Stimulated activated CD8-positive, alpha-beta memory T cell treated with anti-CD3 and anti-CD28 coated beads, Interleukin-12 subunit alpha, Interleukin-12 subunit beta, amount 100 ng/mL, for 4 hours (primary cell): Measurements from ENCODE around the gene TPD52L1.

Source experiments
- DNase-seq: peaks from one replicate; pipeline ENCODE4 v3.0.0-alpha.2; 2020; ENCODE audit warnings: low read depth

TPD52L1 gene

DNA sequence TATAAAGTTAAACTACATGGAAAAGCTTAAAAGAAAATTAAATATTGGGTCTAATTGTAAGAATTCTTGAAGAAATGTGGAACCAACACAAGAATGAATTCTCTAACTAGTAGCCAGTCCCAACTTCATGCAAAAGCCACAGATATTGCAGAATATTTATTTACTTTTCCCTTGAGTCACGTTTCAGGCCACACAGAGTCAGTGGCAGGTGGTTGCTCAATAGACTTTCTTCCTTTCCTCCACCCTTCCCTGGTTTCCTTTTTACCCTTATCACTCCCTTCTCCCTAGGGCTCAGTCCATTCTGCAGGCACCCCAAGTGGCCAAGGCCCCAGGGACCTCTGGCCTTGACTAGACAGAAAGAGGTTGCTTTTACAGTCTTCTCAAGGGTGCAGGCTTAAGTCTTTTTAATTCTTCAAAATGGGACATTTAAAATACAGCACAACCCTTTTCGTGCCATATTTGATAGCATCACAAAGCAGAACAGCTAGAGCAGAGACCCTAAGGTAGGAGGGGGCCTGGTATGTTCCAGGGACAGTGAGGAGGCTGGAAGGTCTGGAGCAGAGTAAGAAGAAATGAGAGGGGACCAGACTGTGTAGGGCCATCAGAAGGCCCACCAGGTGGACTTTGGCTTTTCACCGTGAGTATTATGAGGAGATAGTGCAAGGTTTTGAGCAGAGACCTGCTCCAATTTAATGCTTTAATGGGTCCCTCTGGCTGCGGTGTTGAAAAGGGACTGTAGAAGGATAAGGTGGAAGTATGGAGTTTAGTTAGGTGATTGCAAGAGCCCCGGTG is 83.2 kb downstream of the TPD52L1 start:
- DNase-seq, result no peak

DNA sequence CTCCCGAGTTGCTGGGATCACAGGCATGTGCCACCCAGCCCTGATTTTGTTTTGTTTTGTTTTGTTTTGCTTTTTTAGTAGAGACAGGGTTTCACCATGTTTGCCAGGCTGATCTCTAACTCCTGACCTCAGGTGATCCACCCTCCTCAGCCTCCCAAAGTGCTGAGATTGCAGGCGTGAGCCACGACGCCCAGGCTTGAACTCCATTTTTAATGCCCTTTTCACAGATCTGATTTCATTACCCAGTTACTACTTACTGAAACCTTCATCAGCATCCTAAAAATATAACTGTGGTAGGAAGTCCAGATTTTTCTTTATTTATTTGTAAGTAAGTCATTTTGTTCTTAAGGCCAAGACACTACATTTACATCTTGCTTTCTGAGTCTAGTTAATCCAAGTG is 84.2 kb downstream of the TPD52L1 start:
- no peak for DNase-seq

DNA sequence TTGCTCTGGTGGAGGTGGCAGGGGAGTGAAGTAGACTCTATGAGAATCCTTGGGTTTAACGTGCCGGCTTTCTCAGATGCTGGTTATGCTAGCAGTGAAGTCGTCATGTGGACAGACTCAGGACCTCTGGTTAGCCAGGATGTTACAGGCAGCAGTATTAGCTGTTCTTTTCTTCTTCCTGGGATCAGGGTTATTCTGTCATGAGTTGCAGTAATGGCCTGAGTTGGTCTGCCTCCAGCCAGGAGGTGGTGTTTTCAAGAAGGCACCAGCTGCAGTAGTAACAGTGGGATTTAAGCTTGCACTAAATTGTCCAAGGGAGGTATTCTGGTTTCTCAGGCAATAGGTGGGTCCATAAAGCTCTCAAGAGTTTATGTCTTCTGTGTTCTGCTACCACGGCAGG is 91.5 kb downstream of the TPD52L1 start:
- no peak for DNase-seq

DNA sequence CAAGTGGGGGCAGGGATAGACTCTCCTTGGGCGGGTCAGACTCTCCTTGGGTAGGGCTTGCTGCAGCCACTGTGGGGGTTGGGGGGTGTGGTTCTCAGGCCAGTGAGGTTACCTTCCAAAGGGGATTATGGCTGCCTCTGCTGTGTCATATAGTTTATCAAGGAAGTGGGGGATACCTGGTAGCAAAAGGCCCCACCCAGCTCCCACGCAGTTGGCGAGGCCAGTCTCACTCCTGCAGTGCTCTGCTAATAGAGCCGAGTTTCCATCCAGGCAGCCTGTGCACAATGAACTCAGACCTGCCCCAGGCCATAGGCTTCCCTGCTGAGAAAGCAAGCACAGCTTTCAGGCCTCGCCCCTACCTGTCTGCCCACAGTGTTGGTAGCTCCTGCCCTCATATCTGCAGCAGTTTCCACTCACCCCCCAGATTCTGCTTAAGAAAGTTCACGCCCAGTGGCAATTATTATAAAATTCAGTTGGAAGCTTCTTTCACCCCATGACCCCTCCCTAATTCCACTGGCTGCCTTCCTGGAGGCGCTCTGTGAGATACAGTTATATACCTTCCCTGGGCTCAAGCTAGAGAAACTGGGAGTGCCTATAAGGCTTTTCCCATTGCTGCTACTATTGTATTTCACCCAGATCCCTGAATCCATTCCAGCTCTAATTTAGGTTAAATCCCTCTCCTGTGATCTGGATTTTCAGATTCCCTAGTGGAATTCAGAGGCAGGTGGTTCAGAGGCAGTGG is 92.1 kb downstream of the TPD52L1 start:
- no peak for DNase-seq

DNA sequence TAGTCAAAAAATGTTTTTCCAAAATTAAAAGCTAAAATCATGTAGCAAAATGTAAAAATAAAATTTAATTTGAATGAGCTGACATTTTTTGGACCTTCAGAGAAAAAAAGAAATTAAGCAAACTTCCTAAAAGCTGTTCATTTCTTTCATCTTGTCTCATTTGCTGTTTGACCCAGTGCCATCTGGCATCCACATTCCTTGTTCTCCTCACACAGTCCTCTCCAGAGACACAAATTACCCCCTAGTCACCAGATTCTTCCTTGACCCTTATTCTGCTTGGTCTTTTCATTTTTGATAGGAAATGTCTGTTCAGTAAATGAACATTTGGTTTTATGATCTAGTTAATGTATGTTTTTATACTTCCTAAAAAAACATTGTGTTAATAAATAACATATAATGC is 93.0 kb downstream of the TPD52L1 start:
- DNase-seq, result no peak

DNA sequence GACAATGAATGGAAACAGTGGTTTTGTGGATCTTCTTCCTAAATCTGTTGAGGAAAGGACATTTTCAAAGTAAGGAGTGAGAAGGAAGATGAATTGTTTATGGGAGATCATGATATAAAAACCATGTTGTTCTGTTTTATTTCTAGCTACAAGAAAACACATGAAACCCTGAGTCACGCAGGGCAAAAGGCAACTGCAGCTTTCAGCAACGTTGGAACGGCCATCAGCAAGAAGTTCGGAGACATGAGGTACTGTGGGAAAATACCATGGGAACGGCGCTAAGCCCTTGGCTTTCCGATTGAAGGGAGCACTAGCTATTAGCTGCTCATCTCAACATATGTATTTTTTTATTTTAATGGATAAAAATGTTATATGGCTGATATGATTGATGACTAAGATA is 94.6 kb downstream of the TPD52L1 start:
- no peak for DNase-seq

DNA sequence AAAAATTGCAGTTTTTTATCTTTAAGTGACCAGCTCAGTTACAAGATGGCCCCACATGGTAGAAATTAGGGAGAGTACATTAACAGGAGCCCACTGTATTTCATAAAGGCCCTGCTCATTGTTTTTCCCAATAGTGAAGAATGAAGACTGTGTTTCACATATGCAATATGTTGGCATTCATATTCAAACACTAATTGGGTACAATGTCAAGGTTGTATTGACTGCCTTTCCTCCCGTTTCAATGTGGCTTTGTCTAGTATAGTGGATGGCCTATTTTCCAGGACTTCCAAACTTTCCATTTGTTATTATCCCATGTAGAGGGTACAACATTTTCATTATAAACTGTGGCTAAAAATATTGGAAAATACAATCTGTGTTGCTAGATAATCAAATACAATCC is 96.9 kb downstream of the TPD52L1 start:
- no peak for DNase-seq

DNA sequence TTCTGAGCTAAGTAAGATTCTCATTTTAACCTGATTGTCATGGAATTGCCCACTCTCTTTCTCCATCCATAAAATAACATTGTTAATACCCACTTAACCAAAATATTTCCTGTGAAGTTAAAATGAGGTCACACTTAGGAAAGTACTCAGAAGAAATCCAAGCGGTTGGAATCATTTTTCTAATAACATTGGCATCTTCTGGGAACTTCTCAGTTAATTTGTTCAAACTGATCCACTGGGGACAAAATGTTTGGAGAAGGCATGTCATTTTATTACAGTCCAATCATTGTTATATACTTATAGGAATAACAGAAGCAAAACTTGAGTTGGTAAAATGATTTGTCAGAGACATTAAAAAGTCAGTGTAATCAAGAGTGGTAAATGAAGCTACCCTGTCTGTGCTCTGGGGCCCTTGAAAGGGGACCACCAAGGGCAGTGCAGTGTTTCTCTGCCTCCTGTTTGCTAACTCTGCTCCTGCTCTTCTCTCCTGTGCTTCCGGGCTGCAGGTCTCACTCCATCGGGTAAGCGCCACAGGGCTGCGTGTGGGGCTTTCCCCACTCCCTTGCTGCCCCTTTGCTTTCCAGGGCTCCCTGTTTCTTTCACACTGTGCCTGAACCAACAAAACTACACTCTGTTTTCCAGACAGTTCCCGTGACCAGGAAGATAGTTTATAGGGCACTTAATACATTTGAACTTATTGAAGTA is 98.1 kb downstream of the TPD52L1 start:
- no peak for DNase-seq

DNA sequence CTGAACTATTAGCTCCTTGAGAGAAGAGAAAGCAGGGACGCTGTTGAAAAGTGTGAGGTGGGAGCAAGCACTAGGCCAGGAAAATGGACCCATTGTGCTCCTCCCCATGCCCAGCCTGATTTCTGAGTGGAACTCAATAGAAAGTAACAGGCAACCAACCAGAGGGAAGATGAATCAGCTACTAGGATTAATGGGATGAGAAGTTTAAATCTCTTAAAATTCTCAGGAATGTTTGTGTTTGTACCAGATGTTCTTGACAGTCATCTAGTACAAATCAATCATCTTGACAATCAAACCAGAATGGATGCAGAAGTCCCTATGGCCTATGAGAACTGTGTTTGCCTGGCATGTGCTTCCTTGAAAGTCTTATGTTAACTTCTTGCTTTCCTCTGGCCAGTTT is 99.3 kb downstream of the TPD52L1 start:
- DNase-seq, result no peak

DNA sequence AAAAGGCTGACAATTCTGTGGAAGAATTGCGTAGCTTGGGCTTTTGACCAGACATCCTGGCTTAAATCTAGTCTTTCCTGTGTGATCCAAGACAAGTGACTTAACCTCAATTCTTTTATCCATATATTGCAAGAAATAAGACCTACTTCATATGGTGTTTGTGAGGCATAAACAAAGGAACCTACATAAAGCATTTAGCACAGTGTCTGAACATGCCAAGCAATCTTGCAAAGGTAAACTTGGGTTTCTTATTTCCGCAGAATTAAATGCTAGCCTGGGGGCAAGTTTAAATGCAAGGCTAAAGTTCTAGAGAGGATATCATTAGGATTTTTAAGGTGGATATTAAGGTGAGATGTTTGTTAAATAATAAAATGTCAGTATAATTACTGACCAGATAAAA is 100.3 kb downstream of the TPD52L1 start:
- no peak for DNase-seq

DNA sequence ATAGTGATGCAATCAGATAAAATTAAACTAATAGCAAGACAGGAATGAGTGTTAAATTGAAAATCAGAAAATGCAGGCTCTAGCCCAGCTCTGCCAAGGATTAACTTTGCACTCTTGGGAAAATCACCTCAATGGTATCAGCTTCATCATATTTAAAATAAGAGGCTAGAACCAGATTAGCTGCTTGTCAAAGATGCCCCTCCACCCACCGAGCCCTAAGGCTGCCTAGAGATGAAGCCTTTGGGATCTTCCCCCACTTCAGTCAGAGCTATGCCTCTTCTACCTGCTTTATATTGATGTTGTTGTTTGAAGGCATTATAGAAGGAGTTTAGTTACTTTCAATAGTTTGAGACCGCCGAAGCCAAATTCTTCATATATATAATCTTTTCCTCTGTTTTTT is 100.7 kb downstream of the TPD52L1 start:
- no peak for DNase-seq

DNA sequence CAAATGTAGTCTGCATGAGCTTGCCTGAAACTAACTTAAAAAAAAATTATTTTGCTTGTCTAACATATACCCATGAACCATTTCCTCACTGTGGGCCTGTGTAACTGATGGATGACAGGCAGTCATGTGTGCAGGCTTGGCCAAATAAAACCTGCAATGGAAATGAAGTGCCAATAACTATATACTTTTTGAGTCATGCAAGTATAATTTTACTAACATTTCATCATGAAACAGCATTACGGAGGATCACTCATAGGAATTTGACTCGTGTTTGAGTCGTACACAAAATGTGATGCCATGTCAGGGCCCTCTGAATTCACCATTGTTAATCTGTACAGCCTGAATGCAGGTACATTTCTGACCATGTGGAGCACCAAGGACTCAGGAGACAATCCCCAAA is 101.6 kb downstream of the TPD52L1 start:
- no peak for DNase-seq

DNA sequence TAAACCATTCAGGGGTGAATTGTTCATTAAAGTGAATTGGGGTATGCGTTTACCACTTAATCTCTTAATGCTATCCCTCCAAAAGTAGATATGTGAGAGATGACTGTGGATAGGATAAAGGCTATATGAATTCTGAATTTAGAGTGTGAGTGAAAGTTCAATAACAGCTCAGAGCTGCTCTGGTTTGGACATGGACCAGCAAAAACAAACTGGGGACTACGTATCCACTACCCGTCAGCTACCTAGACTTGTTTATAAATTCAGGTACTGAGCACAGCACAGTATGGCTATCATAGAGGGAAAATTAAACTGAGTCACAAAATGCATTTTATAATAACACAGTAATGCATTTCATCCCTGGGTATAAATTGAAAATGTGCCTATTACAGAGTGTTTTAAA is 103.8 kb downstream of the TPD52L1 start:
- DNase-seq, result no peak

DNA sequence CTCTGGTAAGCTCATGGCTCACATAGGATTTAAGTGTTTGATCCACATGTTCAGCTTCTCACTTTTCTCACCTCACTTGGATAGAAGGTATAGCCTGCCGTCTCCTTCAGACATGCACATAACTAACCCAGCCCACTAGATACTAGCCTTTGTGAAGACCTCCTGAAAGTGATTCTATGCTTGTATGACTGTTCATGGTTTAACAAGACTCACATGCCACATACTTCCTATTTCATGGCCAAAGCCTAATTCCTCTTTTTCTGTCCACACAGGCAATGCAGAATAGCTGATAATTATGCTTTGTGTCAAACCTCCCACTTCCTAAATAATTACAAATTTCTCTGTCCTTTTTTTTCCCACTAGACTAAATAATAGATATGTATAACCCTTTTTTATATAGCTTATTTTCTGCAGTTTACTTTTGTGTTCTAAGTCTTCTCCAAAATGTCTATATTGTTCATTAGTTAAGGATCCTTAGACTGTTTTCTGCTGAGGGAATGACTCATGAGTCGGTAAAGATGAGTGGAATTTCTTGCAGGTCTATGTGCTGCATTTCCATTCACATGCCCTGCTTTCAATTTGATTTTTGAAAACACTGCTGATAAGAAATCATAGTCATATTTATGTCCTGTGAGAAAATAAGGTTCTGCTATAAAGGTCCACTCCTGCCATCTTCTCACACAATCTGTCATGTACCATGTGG is 105.2 kb downstream of the TPD52L1 start:
- no peak for DNase-seq

DNA sequence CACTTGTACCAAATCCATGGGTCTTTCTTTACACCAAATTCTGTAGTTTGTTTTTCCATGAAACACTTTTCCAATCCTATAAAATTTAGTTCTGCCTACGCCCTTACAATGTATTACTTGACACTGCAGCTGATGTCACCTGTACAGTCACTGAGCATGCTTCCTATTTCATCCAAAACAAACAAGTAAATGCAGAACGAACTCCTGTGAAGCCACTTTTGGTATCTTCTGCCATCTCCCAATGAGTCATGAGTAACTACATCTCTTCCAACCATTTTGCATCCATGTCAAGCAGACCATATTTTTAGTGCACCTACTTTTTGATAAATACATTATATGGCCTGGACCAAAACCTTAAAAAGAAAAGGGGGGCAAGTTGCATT is 105.8 kb downstream of the TPD52L1 start:
- DNase-seq, result no peak

DNA sequence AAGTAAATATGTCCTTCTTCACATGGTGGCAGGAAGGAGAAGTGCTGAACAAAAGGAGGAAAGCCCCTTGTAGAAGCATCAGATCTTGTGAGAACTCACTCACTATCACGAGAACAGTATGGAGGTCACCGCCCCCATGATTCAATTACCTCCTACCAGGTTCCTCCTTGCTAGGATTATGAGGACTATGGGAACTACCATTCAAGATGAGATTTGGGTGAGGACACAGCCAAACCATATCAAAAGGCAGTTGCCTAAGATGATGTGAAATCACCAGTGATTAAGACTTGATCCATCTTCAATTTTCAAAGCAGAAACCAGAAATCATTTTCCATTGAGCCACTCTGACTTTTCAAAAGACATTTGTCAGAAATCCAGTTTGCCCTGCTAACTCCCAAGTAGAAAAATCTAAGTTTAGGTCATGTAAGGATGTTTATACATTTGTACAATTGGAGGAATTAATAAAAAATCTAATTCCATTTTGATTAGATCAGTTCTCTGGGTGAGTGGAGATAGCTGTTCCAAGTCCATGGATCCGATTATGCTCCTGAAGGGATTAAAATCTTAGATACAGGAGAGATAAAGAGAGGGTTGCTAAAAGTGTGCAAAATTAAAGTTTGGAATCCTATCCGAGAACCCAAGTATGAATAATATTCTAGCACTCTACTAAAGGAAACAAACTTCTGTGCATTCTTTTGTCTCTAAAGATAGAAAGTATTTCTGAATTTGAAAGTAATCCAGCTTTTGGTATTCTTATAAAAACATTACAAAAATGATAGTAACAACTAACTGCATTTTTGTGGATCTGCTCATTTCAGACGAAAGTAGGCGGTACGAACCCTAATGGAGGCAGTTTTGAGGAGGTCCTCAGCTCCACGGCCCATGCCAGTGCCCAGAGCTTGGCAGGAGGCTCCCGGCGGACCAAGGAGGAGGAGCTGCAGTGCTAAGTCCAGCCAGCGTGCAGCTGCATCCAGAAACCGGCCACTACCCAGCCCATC is 108.7 kb downstream of the TPD52L1 start:
- no peak for DNase-seq

DNA sequence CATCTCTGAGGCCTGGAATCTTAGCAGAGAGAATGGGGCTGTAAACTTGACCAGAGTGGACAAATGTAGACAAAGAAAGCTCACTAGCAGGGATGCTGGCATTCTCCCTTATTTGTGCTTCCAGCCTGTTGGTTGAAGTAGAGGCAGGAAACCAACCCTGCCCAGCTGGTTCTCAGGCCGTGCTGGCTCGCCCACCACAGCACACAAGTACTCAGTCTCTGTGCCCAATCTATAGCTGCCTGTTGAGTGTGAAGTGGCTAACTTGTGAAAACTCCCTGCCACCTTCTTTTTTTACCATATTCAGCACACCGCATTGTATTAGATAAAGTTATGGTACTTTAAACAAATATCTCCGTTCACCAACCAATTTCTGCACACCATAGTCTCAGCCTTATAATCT is 110.9 kb downstream of the TPD52L1 start:
- DNase-seq, result no peak

DNA sequence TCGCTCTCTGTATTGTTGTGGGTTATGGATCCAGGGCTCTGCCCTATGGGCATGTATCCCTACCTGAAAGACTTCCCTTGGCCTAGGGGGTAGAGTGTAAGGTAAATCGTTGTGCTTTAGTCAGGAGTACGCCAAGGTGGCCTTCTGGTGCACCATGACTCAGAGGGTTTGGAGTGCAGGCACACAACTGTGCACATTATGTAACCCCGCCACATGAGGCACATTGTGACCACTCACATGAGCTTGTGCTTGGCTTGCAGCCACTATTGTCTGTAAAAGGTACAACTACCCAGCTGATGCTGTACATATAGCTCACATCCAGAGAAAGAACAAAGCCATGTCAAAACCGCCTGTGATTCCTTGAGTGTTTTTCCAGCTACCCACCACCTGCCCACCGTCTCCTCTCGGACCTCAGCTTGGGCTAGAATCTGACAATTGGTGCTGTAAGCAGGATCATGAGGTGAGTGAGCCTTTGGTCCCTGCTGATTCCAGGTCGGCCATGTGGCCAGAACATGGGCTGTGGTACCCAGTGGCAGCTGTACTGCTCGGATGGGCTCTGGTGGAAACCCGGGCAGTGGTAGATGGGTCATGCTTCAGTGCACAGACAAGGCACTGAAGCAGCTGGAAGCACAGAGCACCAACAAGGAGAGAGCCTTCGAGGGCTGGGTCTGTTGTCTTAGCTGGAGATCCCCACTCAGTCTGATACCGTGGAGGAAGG is 114.4 kb downstream of the TPD52L1 start:
- DNase-seq, result no peak

DNA sequence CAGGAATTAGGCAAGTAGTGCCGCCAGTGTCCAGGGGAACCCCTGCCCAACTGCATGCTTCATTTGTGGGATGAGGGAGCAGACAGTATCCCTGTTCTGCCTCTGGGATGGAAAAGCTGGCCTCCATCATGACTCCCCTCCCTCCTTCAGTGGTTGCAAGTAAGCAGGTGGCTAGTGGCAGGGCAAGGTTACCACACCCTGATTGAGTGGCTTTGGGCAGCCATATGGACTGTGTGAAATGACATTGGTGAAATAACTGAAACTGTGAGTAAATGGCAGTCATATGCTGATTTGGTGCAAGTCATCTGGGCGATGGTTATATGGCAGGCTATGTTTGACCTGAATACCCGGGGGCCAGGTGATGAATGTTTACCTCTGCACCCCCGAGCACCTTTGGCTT is 115.2 kb downstream of the TPD52L1 start:
- DNase-seq, result no peak

DNA sequence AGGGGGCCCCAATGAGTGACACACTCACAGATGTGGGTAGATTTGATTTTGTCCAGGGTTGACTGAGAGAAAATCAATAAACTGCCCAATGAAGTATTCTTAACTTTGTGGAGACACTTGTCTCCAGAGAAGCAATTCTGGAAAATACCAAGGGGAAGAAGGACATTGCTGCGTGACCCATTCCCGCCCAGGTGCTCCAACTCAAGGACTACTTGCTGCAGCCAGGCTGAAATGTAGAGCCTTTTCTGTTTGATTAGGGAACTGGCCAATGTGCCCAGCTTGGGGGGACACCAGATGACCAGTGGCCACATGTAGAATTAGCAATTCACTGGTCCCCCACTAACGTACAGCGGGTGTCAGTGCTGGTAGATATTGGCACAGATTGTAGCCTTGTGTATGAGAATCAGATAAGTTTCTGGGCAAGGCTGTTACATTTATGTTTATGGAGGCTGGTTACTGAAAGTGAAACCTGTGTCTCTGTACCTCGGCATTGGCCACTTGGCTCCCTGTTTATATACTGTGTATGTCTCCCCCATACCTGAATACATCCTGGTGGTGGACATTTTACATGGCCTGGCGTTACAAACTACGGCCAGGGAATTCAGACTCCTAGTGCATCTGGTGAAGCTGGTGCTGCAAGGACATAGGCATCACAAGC is 115.9 kb downstream of the TPD52L1 start:
- DNase-seq, result no peak
